Fibroblast of skin of scalp (primary cell): ENCODE results near the gene PRDX2. TPM values are rescaled to one million over a fixed set of nuclear protein-coding genes. Genes with fewer than 3 reads are reported as not detected.
"Not testable (repeated sequence)": the region's sequence is repeated elsewhere in the genome, so short reads cannot be mapped to it uniquely, and the experiment has no call there.

Experiments used
- DNase-seq: peaks from one replicate; pipeline ENCODE4 v3.0.0-alpha.2; 2013
- polyA plus RNA-seq, 2 experiments: library from polyadenylated mRNA; unstranded; fragments of 120-200 nt; gene quantifications; one replicate each; pipeline ENCODE4 v1.2.1, GENCODE V29; 2013; ENCODE audit not compliant: insufficient read length in 2 of 2

PRDX2 gene
- polyA plus RNA-seq (2013, experiment 1 of 2; ENCODE audit: insufficient read length) = 111 TPM
- polyA plus RNA-seq (2013, experiment 2 of 2; ENCODE audit: insufficient read length) = 103 TPM

DNA sequence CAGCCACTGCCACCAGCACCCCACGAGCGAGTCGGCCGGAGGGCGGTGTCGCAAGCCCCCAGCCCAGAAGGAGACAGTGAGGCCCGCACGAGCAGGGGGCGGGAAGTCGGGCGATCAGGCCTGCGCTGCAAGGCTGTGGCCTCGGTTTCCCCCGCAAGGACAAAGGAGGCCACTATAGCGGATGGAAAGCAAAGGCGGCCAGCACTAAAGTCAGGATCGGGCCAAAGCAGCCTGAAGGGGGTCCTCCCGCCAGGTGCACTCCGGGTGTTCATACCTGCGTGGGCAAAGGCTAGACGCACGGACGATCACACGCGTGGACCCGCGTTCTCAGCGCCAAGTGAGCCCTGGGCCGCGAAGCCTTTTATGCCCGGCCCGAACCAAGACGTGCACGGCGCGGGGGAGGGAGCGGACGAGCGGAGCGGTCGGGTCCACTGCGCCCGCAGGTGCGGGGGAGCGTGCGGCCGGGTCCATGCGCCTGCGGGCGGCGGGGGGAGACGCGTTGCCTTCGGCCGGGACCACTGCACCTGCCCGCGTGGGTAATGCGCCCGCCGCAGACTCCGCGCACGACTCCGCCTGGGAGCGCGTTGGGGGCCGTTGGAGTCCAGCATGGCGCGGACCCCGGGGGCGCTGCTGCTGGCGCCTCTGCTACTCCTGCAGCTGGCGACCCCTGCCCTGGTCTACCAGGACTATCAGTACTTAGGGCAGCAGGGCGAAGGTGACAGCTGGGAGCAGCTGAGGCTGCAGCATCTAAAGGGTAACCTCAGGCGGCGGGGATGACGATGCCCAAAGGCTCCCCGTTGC, at the start of gene PRDX2, which contains the start of gene THSD8:
PRDX2 (minus strand) TSS at position 335 of the 801 bp plus-strand sequence. CDS start 539 bp downstream, outside the sequence.
THSD8 (plus strand) TSS at position 604 of the 801 bp plus-strand sequence; CDS start at position 607, 3 bp downstream.
- DNase-seq = peak; percentile 54

DNA sequence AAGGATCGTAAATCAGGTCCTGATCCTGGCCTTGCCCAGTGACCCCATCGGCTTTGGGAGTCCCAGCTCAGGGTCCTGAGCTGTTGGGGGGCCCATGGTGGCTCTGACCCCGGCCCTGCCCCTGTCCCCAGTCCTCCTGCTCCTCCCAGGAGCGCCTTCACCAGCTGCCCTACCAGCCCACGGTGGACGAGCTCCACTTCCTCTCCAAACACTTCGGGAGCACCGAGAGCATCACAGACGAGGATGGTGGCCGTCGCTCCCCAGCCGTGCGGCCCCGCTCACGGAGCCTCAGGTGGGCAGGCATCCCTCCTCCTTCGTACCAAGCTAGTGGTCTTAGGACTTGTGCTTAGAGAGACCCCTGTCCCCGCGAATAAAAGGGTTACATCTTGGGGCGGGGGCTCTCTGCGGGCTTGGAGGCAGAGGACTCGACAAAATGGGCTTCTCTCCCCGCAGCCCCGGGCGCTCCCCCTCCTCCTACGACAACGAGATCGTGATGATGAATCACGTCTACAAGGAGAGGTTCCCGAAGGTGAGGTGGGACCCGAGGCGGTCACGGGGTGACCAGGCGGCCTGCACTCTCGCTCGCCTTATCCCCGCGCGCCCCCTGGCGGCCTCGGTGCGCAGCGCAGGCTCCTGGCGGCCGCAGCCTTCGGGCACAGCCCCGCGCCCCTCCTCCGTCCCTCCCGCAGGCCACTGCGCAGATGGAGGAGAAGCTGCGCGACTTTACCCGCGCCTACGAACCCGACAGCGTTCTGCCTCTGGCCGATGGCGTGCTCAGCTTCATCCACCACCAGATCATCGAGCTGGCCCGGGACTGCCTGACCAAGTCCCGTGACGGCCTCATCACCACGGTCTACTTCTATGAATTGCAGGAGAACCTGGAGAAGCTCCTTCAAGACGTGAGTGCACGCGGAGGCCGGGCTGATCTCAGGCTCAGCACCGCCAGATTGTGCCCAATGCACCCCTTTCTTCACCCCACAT, 45.8 kb upstream of the PRDX2 start:
- DNase-seq = peak; percentile 71

DNA sequence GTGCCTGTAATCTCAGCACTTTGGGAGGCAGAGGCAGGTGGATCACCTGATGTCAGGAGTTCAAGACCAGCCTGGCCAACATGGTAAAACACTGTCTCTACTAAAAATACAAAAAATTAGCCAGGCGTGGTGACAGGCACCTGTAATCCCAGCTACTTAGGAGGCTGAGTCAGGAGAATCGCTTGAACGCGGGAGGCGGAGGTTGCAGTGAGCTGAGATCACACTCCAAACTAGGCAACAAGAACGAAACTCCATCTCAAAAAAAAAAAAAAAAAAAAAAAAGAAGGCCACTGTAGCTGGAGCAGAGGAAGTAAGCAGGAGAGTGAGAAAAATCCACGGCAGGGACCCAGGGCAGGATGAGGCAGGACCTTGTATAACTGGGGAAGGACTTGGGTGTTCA, 45.0 kb upstream of the PRDX2 start:
- DNase-seq = not testable (repeated sequence)

DNA sequence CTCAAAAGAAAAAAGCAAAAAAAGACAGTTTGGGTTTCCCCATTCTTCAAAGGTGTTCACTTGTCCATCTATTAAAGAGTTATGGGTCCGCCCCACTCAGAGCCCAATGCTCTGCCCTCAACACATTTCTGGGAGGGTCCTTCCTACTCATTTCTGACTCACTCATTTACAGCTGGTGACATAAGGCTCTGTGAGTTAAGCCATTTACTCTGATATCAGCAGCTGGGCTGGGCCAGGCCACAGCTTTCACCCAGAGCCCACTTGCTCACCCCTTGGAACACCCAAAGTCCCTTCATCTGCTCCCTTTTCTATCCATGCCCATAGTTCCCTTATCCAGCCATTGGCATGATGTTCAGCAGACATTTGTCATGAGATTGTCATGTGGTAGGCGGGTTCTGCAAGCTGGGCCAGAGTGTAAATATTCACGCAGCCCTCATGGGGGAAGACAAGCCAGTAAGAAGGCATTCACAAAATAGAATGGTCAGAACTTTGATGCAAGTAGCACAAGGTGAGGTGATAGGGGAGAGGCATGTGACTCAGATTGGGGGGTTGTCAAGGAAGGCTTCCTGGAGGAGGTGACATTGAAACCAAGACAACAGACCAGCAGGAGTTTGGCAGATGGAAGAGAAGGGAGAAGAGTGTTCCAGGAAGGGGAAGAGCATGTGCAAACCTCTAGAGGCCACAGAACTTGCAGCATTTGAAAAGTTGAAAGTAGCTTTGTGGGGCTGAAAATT, 42.6 kb upstream of the PRDX2 start:
- no peak for DNase-seq

DNA sequence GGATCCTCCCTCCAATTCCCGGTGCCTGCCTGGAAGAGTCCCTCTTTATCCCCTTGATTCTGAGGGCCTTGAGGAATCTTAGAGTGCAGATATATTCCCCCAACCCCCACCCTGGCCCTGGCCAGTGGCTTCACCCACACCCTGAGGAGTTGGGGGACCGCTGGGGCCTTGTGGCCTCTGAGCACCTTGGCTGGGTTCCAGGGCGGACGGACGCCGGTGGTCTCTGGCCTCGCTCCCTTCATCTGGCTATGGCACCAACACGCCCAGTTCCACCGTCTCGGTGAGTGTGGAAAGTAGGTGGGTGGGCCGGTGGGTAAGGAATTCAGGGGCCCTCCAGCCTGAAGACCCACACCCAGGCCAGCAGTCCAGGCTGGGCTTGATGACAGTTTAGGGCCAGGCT, 41.7 kb upstream of the PRDX2 start:
- DNase-seq = no peak

DNA sequence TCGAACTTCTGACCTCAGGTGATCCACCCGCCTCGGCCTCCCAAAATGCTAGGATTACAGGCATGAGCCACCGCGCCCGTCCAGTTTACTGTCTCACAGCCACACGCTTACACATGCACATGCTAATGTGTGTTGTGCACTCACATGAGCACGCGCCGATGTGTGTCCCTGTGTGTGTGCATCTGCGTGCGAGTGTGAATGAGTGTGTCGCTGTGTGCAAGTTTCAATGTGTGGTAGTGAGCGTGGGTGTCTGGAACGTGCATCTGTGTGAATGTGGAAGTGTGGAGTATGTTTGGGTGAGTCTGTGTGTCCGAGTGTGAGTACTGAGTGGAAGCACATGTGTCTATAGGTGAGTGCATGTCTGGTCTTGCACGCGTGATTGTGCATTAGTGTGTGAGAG, 40.9 kb upstream of the PRDX2 start:
- DNase-seq = no peak

DNA sequence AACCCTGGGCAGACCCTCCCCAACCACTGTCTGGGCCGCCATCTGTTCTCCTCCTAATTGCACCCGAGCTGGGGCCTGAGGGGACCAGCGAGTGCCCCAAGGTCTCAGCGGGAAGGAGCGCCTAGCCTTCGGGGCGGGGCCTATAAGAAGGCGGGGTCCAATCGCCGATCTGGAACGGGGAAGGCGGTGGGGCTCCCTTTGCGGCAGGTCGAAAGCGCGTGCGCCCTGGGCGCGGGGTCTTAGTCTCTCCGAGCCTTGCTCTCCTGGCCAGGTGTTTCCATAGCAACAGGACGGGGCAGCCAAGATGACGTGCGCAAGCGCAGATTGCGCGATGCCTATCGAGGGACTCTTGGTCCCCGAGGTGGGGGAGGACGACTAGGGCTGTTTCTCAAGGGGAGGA, 39.5 kb upstream of the PRDX2 start:
- no peak for DNase-seq

DNA sequence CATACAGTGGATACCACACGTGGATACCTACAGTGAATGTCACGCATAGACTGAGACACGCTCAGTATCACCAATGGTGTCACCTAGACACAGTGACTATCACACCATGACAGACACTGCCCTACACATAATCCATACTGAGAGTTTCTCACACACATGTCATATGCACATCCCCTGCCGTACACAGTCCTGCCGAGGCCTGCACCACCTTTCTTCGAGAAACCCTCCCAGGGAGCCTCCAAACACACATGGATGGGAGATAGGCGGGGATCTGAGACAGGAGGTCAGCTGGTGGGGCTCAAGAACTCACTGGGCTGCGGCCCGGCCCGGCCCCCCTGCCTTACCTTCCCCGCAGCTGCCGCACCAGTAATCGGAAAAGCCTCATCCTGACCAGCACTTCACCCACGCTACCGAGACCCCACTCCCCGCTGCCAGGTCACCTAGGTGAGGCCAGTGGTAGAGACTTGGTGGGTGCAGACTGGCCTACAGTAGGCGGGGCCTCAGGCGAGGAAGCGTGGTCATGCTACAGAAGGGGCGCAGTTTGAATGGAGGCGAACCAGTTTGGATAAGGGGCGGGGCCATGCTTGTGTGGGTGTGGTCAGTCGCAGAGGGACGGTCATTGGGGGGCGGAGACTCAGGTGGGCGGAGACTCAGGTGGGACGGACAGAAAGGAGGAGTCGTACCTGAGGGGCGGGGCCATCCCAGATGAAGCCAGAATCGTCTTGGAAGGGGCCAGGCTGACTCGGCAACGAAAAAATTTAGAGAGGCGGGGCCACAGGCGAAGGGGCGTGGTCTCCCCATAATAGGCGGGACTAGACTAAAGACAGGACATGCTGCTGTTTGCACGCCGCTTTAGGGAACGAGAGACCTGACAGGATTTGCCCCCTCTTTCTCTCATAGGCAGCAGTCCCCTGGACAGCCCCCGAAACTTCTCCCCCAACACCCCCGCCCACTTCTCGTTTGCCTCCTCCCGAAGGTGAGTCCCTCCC, 38.8 kb upstream of the PRDX2 start:
- peak; percentile 67 for DNase-seq

DNA sequence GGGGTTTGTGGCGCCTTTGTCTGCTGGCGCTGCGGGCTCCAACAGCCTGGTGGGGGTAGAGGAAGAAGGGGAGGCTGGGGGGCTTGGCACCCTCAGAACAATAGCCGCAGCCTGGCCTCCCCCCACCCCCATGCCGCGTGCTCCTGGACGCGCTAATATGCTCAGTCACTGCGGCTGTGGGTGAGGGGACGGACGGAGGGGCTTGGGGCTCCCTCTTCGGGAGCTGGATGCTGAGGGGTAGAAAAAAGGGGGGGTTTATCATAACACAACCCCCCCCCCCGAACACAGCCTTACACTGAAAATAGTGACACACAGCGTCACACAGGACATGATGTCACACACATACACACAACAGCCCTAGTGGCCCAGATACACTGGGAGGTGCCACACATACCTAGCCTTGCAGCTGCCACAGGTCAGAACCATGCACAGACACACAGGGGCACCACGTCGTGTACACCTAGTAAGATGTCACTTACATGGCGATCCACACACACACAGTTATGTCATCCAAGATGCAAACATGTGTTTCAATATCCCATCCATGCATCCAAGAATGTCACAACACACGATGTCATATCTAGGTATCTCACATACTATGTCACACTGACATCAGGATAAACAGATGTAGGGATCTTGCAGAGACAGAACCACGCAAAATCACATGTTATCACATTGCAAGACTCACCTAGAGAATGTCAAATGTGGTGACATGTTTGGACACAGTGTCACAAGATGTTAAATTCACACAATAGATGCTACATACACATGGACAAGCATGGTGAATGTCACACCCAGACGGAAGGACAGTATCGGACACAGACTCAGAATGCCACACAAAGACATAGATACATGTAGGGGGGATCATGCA, 37.5 kb upstream of the PRDX2 start:
- DNase-seq = no peak

DNA sequence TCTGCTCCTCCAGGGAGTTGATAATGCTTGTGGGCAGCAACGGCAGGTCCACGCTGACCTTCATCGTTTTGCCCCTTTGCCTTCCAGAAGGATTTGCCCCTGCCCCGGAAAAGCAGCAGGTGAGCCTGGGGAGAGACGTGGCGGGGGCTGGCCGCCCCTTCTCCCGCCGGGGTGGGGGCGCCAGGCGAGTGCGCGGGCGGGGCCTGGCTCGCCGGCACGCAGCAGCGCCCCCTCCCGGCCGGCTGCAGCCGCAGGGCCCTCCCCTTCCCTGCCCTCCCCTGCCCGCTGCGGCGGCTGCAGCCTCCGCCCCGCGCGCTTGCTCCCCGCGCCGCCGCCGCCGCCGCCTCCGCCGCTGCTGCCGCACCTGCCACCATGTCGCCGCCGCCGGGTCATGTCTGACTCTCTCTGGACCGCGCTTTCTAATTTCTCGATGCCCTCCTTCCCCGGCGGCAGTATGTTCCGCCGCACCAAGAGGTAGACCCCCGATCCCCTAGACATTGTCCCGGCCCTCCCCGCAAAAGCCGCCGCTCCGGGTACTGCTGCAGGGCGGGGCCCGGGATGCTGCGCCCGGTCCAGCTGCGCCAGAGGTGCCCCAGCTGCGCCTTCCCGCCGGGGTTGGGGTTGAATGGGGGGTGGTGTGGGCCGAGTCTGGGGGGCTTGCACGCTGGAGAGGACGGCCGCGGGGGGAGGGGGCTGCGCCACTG, 36.7 kb upstream of the PRDX2 start, which contains the start of gene MAST1:
MAST1 (plus strand) TSS at position 334 of the 704 bp plus-strand sequence; CDS start at position 392, 58 bp downstream.
- no peak for DNase-seq

DNA sequence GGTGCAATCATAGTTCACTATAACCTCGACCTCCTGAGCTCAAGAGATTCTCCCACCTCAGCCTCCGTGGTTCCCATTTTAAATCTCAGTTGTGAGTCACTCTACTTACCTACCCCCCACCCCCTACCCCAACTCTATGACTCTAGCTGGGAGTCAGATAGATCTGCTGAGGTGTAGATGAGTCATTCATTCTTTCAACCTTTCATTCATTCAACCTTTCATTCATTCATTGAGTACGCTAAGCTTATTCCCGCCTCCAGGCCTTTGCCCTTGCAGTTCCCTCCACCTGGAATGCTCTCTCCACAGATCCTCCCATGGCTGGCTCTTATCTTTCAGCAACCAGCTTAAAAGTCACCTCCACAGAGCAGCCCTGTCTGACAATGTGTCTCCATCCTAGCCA, 35.6 kb upstream of the PRDX2 start:
- no peak for DNase-seq

DNA sequence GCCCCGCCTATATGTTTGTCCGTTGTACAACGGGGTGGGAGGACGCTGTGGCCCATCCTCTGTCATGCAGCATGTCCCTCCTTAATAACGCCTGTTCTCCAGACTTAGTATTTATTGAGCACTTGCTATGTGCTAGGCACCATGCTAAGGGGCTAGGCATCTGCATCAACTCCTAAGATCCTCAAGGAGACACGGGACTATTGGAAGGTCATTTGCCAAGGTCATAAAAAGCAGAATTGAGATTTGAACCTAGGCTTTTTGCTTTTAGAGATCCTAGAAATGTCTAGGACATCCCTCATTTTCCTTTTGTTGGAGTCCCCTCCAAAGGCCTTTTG, 34.9 kb upstream of the PRDX2 start:
- no peak for DNase-seq

DNA sequence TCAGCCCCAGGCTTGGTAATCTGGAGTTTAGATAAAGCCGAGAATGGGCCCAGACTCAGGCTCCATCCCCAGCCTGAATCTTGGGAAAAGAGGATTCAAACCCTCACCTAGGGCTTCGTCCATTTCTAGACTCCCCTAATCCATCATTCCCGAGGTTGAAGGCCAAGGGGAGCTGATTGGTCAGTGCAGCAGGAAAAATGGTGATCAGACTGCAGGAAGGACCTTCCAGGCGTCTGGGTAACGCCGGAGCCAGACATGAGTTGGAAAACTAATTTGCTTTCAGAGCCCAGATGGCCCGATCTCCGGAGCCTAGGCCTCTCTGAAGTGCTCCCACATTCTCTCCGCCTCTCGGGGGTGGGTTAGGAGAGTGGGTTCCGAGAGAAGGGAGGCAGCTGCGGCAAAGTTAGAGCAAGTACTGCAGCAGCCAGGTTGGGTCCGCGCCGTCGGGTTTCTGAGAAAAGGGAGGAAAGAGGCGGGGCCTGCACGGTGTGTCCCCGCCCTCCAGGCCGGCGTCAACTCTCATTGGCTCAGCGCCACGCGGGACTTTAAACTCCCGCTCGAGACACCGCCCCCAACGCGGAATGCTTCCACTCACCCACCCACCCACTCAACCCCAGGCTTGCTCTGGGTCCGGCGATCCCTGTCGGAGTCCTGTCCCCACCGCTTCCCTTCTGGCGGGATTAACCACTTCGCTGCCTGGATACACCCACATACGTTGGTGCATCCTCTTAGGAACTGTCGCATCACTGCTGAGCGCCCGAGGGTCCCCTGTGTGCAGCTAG, 33.6 kb upstream of the PRDX2 start:
- no peak for DNase-seq

DNA sequence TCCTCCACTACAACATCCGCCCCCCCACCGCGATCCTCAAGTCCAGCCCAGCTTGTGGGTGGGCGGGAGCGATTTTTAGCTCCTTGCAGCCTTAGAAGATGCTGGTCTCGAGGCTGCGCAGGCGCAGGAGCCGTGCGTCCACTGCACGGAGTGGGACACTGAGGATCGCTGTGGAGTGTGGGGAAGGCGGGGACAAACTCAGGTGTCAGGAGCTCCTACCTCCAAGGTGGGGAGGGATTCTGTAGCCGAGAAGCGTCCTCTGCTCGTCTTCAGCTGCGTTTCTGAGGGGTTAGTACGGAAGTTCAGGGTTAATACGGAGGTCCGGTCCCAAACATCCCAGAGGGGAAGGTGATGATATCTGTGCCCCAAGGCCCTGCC, 33.0 kb upstream of the PRDX2 start, which contains the start of gene RTBDN:
RTBDN (minus strand) TSS at position 14 of the 378 bp plus-strand sequence. CDS start 4,600 bp downstream, outside the sequence.
- DNase-seq = no peak

DNA sequence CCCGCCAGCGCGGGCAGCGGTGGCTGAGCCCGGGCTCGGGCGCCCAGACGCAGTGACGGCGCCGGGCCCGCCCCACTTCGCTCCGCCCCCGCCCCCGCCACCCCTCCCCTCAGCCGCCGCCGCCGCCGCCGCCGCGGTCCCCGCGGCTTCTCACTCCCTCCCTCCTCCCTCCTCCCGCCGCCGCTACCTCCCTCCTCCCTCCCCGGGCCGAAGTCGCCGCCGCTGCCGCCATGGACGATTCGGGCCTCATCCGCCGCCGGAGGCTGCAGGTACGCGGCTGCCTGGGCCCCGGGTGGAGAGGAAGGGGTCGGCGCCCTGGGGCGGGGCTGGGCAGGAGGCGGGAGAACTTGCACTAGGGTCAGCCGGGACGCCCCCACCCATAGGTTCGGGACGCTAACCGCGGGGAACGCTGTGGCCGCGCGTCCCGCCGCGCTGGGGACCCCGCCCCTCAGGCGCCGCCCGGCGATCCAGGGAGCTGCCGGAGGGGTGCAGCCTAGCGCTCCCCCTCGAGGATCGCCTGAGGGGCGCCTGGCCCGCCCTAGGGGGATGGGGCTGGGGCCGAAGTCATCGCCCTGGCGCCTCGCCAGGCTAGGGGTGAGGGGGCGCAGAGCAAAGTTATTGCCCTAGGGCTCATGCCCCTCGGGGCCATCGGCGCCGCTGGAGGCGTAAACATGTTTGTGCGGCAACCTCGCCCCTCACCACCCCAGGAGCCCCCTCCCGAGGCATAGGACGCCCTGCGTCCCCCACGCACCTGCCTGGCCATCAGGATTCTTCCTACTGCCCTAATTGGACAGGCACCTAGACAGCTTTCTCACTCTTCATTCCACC, 32.4 kb upstream of the PRDX2 start:
- DNase-seq = peak; percentile 28

DNA sequence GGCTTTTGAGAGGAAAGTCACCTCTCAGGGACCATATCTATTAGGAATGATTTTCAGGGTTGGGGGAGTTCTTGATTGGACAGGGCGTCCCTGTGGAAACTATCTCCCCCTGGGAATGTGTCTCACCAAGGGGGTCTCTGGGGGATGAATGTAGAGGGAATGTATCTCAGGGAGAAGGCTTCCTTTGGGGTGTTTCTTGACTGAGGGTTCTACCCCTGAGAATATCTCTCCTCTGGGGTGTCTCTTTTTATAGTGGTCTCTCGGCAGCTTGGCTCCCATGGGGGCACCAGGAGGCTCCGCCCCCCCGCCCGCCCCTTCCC, 31.8 kb upstream of the PRDX2 start:
- DNase-seq = no peak

DNA sequence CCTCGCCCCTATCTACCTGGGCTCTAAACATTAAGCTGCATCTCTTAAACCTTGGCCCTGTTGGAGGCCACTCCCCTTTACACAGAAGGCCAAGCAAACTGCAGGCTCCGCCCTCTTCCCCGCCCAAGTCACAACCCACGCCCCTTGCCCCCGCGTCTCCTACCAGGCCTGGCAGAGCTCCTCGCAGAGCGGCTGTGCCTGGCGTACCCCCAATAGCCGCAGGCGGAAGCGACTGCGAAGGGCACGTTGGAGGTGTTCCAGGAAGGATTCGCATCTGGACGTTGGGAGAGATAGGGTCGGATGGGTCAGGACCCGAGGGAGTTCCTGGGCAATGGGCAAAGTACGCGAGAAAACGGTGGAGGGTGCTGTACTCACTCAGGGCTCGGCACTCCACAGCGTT, 26.9 kb upstream of the PRDX2 start:
- no peak for DNase-seq
